Stimulated activated CD8-positive, alpha-beta memory T cell treated with anti-CD3 and anti-CD28 coated beads, Interleukin-7, amount 100 ng/mL, for 4 hours (primary cell): ENCODE results near the gene STK24.
A peak's percentile ranks its signal among the peaks of the same experiment; 100 is the strongest.

Source experiments
- DNase-seq, 2 donors: peaks; one replicate each; pipeline ENCODE4 v3.0.0-alpha.2; 2020; ENCODE audit warnings: low read depth in 2 of 2

STK24 gene

GRCh38 chr13:98452851-98453843 lies 123.8 kb downstream of the STK24 start:
- no peak for DNase-seq

- DNase-seq, result no peak
Measured at GRCh38 chr13:98451676-98452470, 125.0 kb downstream of the STK24 start.

DNA sequence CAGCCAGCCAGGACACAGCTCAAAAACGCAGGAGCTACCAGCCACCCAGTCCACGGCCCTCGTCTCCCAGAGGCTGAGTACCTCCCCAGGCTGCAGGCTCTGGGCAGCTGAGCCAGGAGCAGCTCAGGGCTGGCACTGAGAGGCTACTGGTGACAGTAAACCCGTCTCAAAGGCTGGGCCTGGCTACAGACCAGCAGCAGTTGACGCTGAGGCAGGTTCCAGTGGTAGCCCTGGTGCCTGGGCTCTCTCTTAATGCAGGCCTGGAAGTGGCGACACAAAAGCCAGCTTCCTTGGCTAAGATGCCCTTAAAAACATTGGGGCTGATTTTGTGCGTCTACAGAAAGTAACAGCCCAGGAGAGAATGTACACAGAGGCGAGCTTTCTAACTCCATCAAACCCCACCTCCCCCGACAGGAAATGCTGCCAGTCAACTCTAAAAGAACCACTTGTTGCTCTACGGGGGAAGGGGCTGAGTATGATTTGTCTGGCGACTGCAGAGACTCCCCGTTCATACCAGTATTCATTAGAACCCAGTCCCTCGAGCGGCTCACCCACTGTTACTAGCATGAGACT lies 126.3 kb downstream of the STK24 start:
- DNase-seq, result no peak

DNA sequence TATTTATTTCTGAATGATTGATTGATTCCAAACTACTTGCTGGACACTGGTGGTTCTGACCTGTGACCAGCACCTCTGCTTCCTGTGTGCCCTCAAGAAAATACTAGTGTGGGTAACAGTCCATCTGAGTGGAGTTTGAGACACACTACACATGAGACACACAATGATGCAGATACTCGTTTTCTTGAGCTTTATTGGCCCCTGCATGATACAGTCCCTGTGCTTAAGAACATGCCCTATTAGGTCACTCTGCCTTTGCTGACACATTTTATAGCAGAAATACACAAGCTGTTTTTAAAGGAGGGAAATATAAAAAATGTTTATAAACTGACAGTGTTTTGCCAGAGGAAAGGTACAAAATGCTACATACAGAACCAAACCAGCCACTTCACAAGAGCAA lies 126.9 kb downstream of the STK24 start:
- DNase-seq, result no peak

GRCh38 chr13:98449273-98449672 lies 127.6 kb downstream of the STK24 start:
- no peak for DNase-seq

GRCh38 chr13:98448642-98448928 lies 128.3 kb downstream of the STK24 start:
- no peak for DNase-seq

DNA sequence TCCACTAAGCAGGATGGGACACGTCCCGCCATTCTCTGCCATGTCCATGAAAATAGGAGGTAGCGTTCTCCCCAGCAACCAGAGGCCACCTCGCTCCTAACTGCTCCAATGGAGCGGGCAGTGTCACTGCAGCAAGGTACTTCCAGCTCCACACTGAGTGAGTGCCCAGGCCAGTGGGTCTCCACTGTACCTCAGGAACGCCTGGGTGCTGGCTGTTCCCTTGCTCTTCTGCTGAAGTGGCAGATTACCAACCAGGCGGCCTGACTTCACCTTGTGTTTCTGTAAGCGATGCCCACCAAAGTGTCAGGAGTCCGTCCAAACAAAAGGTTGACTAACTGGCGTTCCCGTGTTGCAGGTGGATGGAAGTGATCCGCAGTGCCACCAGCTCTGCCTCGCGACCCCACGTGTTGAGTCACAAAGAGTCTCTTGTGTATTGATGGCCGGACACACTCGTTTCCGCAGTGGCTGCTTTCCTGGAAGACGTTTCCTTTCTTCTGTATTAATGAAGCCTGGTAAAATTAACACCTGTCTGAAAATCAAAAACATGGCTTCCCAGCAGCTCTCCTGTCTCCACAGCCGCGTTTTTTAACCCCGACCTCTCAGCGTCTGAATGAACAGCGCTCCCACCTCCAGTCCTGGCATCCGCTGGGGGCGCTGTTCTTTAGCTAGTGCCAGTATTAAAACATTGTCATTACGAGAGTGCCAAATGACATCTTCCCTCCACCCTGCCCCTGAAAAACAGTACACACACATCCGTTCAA lies 128.8 kb downstream of the STK24 start:
- no peak for DNase-seq

DNA sequence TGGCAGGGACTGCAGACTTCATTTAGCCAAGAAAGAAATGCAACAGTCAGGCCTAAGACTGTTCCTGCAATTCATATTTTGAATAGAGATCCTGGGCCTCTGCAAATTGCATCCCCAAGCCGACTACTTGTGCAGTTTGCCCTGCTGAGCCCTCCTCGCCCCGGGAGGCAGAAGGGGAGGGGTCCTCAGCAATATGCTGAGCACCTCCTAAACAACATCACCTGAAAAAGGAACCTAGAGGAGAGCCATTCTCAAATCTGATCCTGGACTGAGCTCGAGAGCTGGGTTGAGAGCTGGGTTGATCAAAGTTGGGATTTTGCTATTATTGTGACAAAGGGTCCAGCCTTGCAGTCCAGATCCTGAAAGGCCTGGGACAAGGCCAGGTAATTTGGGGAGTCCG lies 129.8 kb downstream of the STK24 start:
- no peak for DNase-seq

- no peak for DNase-seq
Measured at GRCh38 chr13:98446234-98446621, 130.7 kb downstream of the STK24 start.

DNA sequence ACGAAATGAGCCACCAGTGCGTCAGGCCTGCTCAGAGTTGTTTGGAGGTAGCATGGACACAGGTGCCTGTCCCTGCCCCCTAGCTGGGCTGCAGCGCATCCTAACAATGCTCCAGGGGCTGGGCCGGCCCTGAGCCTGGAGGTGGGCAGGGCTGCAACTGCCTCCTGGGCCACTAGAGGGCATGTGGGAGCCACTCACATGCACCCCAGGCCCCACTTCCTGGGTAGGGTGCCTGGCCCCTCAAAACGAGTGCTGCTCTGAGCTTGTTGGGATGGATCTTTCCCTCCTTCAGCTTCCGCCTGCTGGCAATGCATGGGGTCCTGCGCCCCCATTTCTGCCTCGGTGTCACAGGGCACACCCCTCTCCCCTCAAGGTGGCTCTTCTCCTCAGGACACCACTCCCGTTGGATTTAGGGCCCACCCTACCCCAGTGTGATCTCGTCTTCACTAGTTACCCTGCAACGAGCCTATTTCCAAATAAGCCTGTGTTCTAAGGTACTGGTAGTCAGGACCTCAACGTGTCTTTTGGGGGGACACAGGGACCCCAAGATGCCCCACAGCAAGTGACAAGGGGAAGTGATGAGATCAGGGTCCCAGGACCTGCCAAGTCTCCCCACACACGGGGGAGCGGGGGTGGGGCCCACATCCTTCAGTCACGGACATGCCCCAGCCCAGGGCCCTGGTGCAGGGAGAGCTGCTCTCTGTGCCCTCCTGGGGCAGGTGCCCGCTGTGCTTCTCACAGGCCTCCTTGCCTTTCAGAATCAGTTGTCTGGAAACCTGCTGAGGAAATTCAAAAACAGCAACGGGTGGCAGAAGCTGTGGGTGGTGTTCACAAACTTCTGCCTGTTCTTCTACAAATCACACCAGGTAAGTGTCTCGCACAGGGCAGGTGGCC lies 131.3 kb downstream of the STK24 start:
- DNase-seq, result peak; percentile 56 to 58

- DNase-seq, result no peak
Measured at GRCh38 chr13:98444381-98444780, 132.5 kb downstream of the STK24 start.

- no peak for DNase-seq
Measured at GRCh38 chr13:98443800-98444325, 133.0 kb downstream of the STK24 start.

DNA sequence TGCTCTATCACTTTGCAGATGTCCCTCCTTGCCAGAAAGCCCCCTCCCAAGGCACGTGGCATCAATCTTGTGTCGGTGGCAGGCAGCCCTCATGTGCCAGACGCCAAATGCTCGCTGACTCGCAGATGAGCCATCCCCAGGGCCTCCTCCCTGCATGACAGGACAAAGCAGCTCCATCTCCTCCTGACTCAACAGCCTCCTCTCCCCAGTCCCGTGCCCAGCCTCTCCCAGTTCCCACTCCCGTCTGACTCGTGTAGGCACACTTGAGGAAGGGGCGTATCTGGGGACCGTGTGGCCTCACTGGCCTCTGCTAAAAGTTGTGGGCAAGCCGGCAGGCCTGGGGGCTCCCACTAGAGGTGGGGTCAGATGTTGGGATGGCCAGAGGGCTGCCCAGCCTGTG lies 133.6 kb downstream of the STK24 start:
- no peak for DNase-seq

- DNase-seq, result no peak
Measured at GRCh38 chr13:98442391-98443230, 134.3 kb downstream of the STK24 start.

DNA sequence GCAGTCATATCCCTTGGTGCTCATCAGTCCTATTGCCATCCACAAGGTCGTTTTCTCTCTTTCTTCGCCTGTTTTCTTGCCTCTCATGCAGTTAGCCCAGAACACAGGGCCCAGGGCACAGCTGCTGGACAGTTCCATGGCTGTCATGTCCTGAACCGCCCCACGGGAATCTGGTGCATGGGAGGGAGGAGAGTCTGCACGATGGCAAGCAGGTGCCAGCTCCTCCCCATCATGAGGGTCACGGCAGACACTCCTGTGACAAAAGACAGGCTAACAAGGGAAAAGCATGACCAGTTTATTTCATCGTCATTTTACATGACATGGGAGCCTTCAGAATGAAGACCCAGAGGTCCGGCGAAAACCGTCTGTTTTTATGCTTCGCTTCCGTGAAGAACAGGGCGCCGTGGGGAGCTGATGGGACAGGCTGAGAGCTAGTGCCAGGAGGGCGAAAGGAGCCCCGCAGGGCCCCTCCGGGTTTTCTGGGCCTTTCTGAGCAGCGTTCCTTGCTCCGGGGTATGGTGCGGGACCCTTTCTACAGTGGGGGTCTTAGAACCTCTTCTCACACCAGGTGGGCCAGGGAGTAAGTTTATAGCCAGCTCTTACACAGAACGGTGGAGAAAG lies 135.7 kb downstream of the STK24 start:
- DNase-seq, result no peak

DNA sequence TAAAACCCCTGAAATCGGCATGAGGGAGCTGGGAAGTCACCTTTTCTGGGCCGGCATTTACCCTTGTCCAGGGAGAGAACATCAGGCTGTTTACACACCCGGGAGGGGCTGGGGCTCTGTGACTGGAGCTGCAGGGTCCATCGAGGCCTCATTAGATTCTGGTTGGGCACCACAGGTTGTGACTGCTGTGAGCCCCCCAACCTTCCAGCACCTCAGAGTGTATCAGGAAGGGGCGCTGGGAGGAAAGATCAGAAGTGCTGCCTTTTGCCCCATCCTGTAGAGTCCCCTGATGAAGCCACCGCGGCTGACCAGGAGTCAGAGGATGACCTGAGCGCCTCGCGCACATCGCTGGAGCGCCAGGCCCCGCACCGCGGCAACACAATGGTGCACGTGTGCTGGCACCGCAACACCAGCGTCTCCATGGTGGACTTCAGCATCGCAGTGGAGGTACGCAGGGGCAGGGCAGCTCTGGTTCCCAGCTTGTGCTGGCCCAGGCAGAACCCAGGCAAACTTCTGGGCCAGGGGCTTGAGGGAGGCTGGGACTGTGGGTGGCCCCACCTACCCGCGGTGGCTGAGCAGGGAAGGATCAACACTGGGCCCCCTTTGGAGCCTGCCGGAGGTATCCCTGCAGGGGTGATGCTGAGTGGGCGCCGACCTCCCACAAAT lies 136.4 kb downstream of the STK24 start:
- no peak for DNase-seq

GRCh38 chr13:98439896-98440295 lies 137.0 kb downstream of the STK24 start:
- DNase-seq, result no peak

- DNase-seq, result no peak
Measured at GRCh38 chr13:98439126-98439828, 137.6 kb downstream of the STK24 start.
